ENCODE measurements around the gene ZNF142. TPM values are rescaled to one million over a fixed set of nuclear protein-coding genes. Genes with fewer than 3 reads are reported as not detected.

ZNF142 gene
- total and polyA plus RNA-seq, 2 of the 4 experiments (the other 2 are of a cell fraction) = 4.3 to 9.7 TPM

- no peak overlapping the region for H4K5ac ChIP-seq (ENCODE audit: low read depth, low read length)
- CTCF ChIA-PET = no interaction called here
- ATAC-seq (ENCODE audit: low read depth) (no peak), DNase-seq (no peak)
- H3K4ac ChIP-seq (ENCODE audit: low read depth, low read length) = no peak overlapping the region
- no peak overlapping the region for H3K4me2 ChIP-seq (ENCODE audit: low read depth, low read length)
- POLR2A ChIA-PET (ENCODE audit: unreplicated experiment) = no interaction called here
- H3K4me1 ChIP-seq (ENCODE audit: control insufficient read depth, insufficient read depth, low read length) = peaks cover 3% of the 10 kb centered on the region; the same call in 1 of the 2 replicates
- peaks cover 57% of the 10 kb centered on the region for H3K36me3 ChIP-seq (ENCODE audit: control insufficient read depth, insufficient read depth, low read length)
- no peak overlapping the region for H3K27ac ChIP-seq (ENCODE audit: insufficient read depth, low read length)
- TF ChIP-seq CHD1 (IDR thresholded peaks at IDR 0.05; ENCODE audit: low read depth, low read length) (no peak), NFE2L2 (IDR thresholded peaks at IDR 0.05; ENCODE audit: low read depth, low read length) (no peak), ELK1 (IDR thresholded peaks at IDR 0.05; ENCODE audit: borderline replicate concordance, low read depth, low read length) (no peak), MXI1 (IDR thresholded peaks at IDR 0.05; ENCODE audit: borderline replicate concordance, low read depth, low read length) (no peak), USF2 (IDR thresholded peaks at IDR 0.05; ENCODE audit: low read depth, low read length) (no peak), RAD21 (IDR thresholded peaks at IDR 0.05; ENCODE audit: low read length) (no peak), POLR2A (IDR thresholded peaks at IDR 0.05; ENCODE audit: low read depth, low read length) (no peak), MAFK (IDR thresholded peaks at IDR 0.05; ENCODE audit: low read depth, low read length) (no peak), RFX5 (IDR thresholded peaks at IDR 0.05; ENCODE audit: low read depth, low read length) (no peak), BHLHE40 (IDR thresholded peaks at IDR 0.05; ENCODE audit: low read depth, low read length) (no peak), FOS (IDR thresholded peaks at IDR 0.05; ENCODE audit: low read depth, low read length) (no peak), CEBPB (IDR thresholded peaks at IDR 0.05; ENCODE audit: low read depth, low read length) (no peak), RCOR1 (IDR thresholded peaks at IDR 0.05; ENCODE audit: insufficient replicate concordance, low read length) (no peak), SMC3 (IDR thresholded peaks at IDR 0.05; ENCODE audit: low read depth, low read length) (no peak), CTCF (conservative IDR thresholded peaks at IDR 0.05; ENCODE audit: low read depth, low read length) (no peak), MAZ (IDR thresholded peaks at IDR 0.05; ENCODE audit: borderline replicate concordance, low read depth, low read length) (no peak)
- peaks cover 33 to 34% of the 10 kb centered on the region in 2 experiments for H3K79me1 ChIP-seq (ENCODE audit: low read depth in 1 of 2, low read length in 2 of 2)
- no peak overlapping the region for H2BK20ac ChIP-seq (ENCODE audit: low read depth, low read length)
- H2BK15ac ChIP-seq (ENCODE audit: low read depth, low read length) = no peak overlapping the region
- H3K23ac ChIP-seq (ENCODE audit: low read depth, low read length) = no peak overlapping the region
- no peak overlapping the region for H2AK5ac ChIP-seq (ENCODE audit: low read depth, low read length)
- no peak overlapping the region for H2BK120ac ChIP-seq (ENCODE audit: low read depth, low read length)
- no peak overlapping the region for H3K9ac ChIP-seq (ENCODE audit: low read depth, low read length)
- no peak overlapping the region for H3K14ac ChIP-seq (replicated peaks; ENCODE audit: low read depth, low read length)
- H3K56ac ChIP-seq (ENCODE audit: extremely low read depth, insufficient read depth, low read length) = no peak overlapping the region
- no peaks in the 10 kb centered on the region for H3K9me3 ChIP-seq (ENCODE audit: control insufficient read depth, insufficient read depth, low read length)
- no TSS peak for BruUV-seq (replicated peaks)
- H4K20me1 ChIP-seq (ENCODE audit: insufficient read depth, low read length) = peaks cover 2% of the 10 kb centered on the region; the same call in 1 of the 2 replicates
- in situ Hi-C loops (cut with MboI; ENCODE audit: low sequenced_read_pairs) (no loop called here), dilution Hi-C loops (cut with HindIII; ENCODE audit: low sequenced_read_pairs, unreplicated experiment) (no loop called here), intact Hi-C loops (cut with micrococcal nuclease) (no loop called here)
- H4K91ac ChIP-seq (ENCODE audit: insufficient read depth, low read depth, low read length) = no peak overlapping the region
- H2BK5ac ChIP-seq (ENCODE audit: low read depth, low read length, poor library complexity, severe bottlenecking) = no peak overlapping the region
- no peak overlapping the region for H2AK9ac ChIP-seq (replicated peaks; ENCODE audit: low read depth, low read length, poor library complexity)
- WGBS, 2 experiments (ENCODE audit: extremely low coverage in 2 of 2, insufficient read length in 1 of 2) = 97% methylated on average over 5 of the region's 15 CpGs; no CpG with 5 or more reads in 1 of the 2 experiments
- no peak overlapping the region for H2AFZ ChIP-seq (replicated peaks; ENCODE audit: low read length, poor library complexity)
- no peak overlapping the region for H3K18ac ChIP-seq (ENCODE audit: low read depth, low read length)
- peaks cover 8% of the 10 kb centered on the region; the same call in 1 of the 2 replicates for H3K9me1 ChIP-seq (ENCODE audit: insufficient read depth, low read length)
- H4K8ac ChIP-seq (ENCODE audit: low read depth in 2 of 2, low read length in 2 of 2) = no peak overlapping the region
- no peak overlapping the region for H3K4me3 ChIP-seq (ENCODE audit: insufficient read depth, low read depth, low read length)
- H3K27me3 ChIP-seq (ENCODE audit: control insufficient read depth, insufficient read depth, low read length) = no peaks in the 10 kb centered on the region
Observed at GRCh38 chr2:218663901-218664300, 4.5 kb upstream of the ZNF142 start.
